HG03175 (cell line): Measurements from ENCODE around the gene HYLS1.
A peak's percentile ranks its signal among the peaks of the same experiment; 100 is the strongest.
"Not testable (repeated sequence)": the region's sequence is repeated elsewhere in the genome, so short reads cannot be mapped to it uniquely, and the experiment has no call there.

Experiments
- ATAC-seq: cut with Tn5 transposase; IDR thresholded peaks from one replicate; pipeline ENCODE4 v1.9.1; 2021; ENCODE audit warnings: mild to moderate bottlenecking, moderate library complexity; ENCODE audit not compliant: unreplicated experiment

Gene HYLS1

DNA sequence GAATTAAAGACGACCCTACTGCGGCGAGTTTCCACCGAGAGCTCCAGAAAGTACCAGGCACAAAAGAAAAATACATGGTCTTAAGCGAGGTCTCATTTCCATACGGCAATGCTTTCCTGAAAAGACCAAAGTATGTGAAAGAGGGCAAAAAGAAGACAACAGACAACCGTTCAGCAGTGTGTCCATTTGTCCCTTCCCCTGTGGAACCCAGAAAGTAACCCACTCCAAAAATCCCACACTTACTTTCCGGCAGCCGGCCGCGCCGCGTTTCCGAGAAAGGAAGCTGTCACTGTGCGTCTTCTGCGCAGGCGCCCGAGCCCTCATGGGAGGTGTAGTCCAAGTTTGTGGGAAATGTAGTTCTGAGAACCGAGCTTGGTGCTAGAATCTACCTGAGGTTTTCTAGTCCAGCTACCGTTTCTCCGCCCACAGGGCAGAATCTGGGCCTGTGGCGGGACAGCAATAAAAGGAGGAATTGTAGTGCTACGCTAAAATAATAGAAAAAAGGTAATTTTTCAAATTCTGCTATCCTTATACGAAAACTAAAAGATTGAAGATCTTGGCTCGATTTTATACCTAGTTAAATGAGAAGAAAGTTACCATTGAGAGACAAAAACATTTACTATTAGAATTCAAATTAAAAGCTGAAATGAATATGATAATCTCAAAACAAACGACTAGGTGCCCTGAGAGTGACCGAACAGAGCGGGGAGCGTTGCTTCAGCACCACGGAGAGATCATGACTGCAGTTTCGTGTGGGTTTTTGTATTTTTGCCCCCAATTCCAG lies 15.7 kb downstream of the HYLS1 start, which contains the start of gene PUS3:
Gene PUS3 (minus strand): TSS at position 280 of the 784 bp plus-strand sequence. CDS start 6,922 bp downstream, outside the sequence.
- ATAC-seq, result peak; percentile 97

DNA sequence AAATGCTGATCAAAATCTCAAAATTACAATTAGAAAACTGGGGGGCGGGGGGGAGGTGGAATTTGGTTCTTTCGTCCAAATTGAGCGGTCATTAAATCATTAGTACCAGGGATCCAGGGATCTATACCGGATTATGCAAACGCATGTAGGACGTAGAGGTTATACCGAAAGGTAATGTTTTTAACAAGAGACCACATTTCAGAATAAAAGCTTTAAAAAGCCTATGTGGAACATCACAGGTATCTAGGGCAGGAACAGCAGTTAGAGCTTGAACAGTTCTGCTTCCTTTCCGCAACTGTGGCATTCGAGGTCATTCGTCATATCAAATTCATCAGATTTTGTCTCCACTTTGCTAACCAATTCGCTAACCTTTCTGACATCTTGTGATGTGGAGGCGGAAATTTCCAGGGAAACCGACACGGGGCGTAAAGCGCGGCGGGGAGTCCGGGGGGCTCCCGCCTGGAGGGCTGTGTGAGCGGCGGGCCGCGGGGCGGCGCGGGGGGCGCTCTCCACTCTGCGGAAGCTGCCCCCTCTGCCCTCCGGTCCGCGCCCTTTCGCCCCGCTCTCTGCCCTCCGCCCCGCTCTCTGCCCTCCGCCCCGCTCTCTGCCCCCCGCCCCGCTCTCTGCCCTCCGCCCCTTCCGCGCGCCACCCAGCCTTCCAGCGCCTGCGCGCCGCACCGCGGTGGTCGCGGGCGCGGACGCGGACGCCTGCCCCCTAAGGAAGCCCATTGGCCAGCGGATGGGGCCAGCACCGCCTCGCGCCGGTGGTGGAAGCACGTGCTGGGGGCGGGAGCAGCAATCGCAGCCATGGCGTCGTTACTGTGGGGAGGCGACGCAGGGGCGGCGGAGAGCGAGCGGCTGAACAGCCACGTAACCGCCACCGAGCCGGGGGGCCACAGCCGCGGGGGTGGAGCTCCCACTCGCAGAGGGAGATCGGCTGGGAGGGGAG lies 16.5 kb downstream of the HYLS1 start, which contains the start of gene DDX25:
Gene DDX25 (plus strand): TSS at position 798 of the 949 bp plus-strand sequence. CDS start 10 bp downstream, at position 808.
- no peak for ATAC-seq

GRCh38 chr11:125904678-125905077 lies 17.2 kb downstream of the HYLS1 start:
- no peak for ATAC-seq

DNA sequence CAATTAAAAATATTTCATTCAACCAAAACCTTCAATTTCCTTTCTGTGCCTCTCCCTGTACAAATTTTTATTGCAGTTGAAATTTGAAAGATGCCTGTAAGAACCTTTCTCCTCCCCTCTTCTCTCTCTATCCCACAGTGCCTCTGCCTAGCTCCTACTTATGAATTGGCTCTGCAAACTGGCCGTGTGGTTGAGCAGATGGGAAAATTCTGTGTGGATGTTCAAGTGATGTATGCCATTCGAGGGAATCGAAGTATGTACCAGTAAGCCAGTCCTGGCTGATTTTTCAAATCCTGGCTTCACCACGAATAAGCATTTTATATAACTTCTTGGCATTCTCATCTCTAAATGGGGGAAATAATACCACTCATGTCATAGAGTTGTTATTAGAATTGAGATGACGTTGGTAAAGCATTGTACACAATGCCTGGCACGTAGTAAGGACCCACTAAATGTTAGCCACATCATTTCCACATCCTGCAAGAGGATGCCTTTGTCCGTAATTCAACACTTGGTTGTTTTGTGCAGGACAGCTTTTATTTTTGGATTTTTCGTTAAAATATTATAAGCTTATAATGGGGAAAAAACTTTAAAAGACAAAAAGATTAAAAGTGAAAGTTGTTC lies 22.9 kb downstream of the HYLS1 start:
- no peak for ATAC-seq

- not testable (repeated sequence) for ATAC-seq
Measured at GRCh38 chr11:125914601-125915000, 27.1 kb downstream of the HYLS1 start.

GRCh38 chr11:125916683-125917347 lies 29.3 kb downstream of the HYLS1 start:
- ATAC-seq, result no peak

DNA sequence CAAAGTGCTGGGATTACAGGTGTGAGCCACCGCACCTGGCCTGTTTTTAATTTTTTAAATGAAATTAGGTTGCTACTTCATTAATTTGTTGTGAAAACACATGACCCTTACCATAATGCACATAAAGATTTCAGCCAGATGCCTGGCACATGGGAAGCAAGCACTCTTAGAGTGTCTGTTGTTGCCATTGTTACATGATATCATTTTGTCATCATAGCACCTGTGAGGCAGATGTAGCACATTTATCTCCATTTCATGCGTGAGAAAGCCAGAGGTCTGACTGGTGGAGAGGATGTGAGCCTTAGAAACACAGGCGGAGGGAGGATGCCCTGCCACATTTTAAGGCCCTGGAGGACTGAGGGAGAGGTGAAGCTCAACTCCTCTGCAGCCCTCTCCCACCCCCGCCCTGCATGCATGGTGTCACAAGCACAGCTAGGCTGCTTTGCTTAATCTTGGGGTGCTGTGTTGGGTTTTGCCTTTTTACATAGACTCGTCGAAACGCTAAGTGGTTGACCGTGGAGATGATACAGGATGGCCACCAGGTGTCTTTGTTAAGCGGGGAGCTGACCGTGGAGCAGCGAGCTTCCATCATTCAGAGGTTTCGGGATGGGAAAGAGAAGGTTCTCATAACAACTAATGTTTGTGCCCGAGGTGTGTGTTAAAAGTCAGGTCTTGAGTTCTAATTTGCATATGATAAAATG lies 30.8 kb downstream of the HYLS1 start:
- no peak for ATAC-seq

- ATAC-seq, result no peak
Measured at GRCh38 chr11:125921042-125921441, 33.6 kb downstream of the HYLS1 start.

GRCh38 chr11:125922156-125922555 lies 34.7 kb downstream of the HYLS1 start:
- no peak for ATAC-seq

DNA sequence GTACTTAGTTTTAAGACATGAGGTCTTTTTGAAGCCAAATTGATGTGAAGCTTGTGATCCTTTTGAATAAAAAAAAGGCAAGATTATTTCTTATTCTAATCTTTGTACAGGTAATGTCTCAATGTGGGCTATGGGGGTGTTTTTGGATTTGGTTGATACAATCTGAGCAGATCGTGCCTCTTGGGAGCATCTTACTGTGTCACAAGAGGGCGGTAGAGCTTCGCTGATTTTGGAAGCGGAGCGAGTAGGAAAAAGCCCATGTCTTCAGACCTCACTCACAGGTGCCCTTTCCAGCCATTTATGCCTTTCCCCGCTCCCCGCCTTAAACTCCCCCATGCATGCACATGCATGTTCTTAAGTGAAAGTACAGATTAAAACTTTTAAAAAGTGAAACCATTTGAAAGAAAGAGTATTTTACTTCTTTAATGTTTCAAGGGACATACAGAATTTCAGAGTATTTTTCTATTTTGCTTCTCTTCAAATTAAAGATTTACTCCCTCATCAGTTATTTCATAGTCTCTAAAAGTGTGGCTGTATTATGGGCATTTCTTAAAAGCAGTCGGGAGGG lies 35.6 kb downstream of the HYLS1 start:
- peak; percentile 87 for ATAC-seq

- no peak for ATAC-seq
Measured at GRCh38 chr11:125923633-125924032, 36.2 kb downstream of the HYLS1 start.

GRCh38 chr11:125924384-125925007 lies 37.0 kb downstream of the HYLS1 start:
- ATAC-seq, result no peak

DNA sequence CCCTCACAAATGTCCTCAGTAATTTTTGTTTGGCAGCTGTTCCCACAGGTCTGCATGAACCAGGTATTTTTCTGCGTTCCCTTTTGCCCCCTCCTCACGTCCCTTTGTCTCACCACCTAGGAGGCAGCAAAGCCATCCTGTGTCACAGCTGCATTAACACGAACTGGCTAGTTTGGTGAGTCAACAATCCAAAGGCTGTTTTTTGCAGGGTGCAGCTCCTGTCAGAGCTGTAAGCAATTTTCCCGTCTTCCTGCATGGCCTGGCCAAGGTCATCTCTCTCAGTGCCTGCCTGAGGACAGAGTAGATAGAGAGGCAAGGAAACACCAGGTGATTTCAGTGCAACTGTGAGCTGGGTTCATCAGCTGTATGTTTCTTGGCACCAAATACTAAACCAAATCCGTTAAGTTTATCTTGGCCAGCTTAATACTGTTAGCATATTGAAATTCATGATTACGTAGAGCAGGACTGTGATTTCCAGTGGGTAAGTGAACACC lies 37.8 kb downstream of the HYLS1 start:
- ATAC-seq, result no peak

DNA sequence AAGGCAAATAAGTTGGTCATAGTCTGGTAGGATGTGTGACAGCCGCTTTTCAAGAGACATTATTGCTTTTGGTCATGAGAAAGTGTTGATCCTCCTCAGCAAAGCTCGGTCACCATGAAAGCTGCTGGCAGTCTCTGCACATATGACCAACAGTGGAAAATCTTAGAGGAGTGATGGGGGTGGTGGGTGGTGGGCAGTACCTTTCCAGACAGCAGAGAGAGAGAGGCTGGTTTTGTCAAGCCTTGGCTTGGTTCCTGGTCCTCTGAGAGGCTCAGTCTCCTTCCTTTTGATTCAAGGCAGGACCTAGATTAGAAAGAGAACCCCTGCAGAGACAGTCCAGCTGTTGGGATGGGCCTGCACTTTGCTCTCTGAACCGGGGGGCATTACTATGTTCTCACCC lies 38.3 kb downstream of the HYLS1 start:
- ATAC-seq, result no peak

- ATAC-seq, result no peak
Measured at GRCh38 chr11:125926682-125927081, 39.2 kb downstream of the HYLS1 start.

DNA sequence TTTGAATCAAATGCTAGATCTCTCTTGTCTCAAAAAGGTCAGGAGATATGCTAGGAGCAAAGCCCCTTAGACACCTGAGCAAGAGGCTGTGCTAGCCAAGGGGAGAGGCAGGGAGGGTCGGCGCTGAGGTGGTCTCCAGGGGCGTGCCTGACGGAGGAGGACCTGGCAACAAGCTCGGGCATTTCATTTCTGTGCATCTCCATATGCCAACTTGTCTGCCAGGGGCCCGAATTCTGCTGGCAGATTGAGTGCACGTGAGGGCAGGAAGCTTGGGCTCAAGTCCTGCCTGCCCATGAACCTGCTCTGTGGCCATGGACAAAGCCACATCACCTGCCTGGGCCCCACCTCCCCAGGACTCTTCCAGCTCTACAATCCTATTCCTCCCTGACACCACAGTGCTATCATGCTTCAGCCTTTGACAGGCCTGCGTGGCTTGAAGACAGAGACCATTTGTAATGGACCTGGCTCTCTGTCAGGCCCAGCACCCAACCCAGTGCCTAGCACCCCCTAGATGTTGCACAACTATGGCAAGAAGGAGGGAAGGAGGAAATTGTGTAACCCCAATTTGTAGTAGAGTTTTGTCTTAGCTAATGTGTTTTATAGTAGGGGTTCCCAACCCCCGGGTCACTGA lies 42.1 kb downstream of the HYLS1 start:
- ATAC-seq, result no peak

- ATAC-seq, result no peak
Measured at GRCh38 chr11:125930076-125930450, 42.6 kb downstream of the HYLS1 start.

DNA sequence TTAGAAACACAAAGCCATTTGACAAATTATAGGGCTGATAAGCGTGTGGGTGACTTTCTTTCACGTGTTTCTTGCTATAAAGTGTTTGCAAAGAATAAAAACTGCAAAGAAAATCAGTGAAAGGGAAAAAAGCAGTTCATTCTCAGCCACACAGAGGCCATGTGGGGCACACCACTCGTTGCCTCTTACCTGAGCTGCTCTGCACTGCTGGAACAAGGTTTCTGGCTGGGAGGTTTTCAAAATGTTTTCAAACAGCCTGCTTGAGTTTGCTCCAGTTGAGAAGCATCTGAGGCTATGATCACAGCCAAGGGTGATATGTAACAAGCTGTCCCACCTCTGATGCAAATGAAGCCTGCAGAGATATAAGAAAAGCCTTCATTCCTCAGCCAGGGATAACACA lies 43.6 kb downstream of the HYLS1 start:
- ATAC-seq, result no peak

DNA sequence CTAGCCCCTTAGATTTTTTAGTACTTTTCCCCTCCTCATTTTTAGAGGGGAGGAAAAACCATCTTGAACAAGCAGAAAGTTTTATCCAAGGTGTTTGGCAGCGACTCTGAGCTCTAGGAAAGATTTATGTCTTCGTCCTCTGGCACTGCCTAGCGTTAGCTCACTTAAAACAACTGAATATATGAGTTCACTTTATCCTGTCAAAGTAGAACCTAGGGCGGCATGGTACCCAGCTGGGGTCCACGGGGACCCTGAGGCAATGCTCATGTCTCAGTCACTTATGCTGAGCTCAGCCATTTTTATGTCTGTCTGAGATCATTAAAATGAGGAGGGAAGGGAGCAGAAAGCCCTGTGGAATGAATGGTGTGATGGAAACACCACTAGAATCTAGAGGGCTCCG lies 44.2 kb downstream of the HYLS1 start:
- no peak for ATAC-seq
